ENCODE data around the gene STK32C.

The STK32C gene

DNA sequence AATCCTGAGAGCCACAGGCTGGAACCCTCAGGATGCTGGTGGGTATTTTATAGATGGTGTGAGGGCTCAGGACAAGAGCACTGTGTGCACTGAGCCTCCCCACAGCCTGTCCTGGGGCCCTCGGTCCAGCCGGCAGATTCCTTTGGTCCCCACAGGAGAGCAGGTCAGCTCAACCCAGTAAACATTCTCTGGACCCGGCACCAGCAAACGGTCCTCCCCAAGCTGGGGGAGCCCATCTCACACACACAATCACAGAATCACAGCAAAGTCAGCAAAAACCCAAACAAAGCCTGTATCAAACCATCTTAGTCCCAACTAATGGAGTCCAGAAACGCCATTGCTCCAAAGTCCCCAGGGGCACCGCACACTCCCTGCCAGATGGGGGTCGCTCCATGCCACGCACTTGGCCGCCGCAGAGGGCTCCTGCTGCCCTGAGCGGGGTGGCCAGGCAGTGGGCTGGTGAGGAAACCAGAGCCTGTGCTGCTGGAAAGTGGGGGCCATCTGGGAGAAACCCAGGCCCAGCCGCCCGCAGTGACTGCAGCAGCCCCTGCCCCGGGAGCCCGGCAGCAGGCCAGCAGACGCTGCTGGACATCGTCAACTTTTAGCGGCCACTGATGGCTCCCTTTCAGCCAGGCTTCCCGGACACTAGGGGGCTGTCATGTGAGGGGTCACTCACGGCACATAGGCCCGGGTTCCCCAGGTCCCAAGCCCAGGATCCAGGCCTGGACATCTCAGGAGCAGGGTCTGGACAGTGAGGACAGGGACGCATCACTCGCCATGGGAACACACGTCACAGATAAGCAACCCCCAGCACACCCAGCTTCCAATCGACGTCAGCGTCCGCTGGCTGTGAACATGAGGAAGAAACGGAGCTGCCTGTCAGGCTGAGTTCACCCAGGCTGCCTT lies 68.4 kb downstream of the STK32C start:
- in situ Hi-C loops (cut with MboI; ENCODE audit: low pct_unique_long_range_greater_than_20kb, low sequenced_read_pairs, unreplicated experiment), result no loop called here
- no peak for DNase-seq (ENCODE audit: low spot score)
- TF ChIP-seq, protein P1, sequence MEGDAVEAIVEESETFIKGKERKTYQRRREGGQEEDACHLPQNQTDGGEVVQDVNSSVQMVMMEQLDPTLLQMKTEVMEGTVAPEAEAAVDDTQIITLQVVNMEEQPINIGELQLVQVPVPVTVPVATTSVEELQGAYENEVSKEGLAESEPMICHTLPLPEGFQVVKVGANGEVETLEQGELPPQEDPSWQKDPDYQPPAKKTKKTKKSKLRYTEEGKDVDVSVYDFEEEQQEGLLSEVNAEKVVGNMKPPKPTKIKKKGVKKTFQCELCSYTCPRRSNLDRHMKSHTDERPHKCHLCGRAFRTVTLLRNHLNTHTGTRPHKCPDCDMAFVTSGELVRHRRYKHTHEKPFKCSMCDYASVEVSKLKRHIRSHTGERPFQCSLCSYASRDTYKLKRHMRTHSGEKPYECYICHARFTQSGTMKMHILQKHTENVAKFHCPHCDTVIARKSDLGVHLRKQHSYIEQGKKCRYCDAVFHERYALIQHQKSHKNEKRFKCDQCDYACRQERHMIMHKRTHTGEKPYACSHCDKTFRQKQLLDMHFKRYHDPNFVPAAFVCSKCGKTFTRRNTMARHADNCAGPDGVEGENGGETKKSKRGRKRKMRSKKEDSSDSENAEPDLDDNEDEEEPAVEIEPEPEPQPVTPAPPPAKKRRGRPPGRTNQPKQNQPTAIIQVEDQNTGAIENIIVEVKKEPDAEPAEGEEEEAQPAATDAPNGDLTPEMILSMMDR (IDR thresholded peaks at IDR 0.05; ENCODE audit: extremely low read depth, insufficient read depth, missing control alignments), result no peak

DNA sequence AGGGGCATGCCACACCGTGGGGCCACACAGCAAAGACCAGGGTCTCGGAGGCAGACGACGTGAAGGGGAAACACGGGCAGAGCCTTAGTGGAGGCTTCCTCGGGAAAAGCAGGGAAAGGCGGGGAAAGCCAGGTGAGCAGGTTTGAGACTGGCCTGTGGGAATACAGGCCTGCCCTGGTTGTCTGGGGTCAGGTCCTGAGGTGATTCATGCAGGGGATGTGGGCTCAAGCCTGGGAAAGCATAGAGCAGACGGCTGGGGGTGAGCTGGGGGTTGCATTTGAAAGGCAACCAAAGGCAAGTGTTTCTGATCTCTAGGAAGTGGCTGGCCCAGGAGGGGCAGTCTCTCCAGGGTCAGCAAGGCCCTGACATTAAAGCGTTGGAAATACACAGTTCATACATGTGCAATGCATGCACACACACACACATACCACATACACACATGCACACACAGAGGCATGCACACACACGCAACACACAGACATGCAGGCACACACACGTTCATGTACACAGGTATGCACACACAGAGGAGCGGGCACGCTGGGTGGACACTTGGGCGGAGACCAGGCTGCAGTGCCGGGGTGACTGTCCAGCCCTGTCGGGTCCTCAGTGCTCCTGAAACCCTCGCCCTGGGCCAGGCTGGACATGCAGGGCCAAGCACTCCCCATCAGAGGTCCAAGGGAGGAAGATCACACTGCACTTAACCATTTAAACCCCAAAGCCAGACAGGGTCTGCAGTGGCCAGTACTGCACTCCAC lies 69.2 kb downstream of the STK32C start:
- TF ChIP-seq, protein P1 (IDR thresholded peaks at IDR 0.05; ENCODE audit: extremely low read depth, insufficient read depth, missing control alignments), result no peak
- in situ Hi-C loops (cut with MboI; ENCODE audit: low pct_unique_long_range_greater_than_20kb, low sequenced_read_pairs, unreplicated experiment), result no loop called here
- no peak for DNase-seq (ENCODE audit: low spot score)

DNA sequence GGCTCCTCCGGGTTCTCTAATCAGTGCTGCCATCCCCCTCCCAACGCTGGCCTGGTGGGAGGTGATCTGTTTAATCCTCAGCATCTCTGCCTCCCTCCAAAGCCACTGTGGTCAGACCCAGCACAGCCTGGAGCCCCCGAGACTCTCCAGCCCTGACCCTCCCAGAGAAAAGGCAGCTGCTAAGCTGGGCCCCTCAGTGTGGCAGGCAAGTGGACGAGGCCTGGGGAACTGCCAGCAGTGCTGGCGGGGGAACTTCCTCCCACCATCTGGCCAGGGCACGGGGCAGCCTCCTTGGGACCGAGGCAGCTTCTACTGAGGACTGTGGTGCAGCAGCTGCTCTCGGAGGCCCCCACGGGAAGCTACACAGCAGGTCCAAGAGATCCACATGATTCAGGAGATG lies 69.9 kb downstream of the STK32C start:
- no peak for DNase-seq (ENCODE audit: low spot score)
- in situ Hi-C loops (cut with MboI; ENCODE audit: low pct_unique_long_range_greater_than_20kb, low sequenced_read_pairs, unreplicated experiment), result no loop called here
- TF ChIP-seq, protein P1 (IDR thresholded peaks at IDR 0.05; ENCODE audit: extremely low read depth, insufficient read depth, missing control alignments), result no peak

DNA sequence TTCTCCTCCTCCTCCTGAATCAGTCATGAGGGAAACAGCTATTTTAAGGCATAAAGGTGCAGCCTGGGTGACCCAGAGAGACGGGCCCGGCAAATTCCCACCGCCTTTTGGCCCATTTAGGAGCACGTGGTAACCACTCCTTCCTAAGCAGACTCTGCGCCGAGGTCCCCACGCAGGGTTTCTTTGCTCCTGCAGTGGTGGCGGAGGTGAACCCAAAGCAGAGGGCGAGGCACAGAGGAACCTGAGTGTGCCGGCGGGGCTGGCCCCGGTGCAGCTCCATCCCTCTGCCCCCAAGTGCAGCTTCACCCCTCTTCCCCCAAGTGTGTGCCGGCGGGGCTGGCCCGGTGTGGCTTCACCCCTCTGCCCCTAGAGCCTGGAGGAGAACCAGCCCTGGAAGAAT lies 70.4 kb downstream of the STK32C start:
- TF ChIP-seq, protein P1 (IDR thresholded peaks at IDR 0.05; ENCODE audit: extremely low read depth, insufficient read depth, missing control alignments), result no peak
- in situ Hi-C loops (cut with MboI; ENCODE audit: low pct_unique_long_range_greater_than_20kb, low sequenced_read_pairs, unreplicated experiment), result no loop called here
- no peak for DNase-seq (ENCODE audit: low spot score)

DNA sequence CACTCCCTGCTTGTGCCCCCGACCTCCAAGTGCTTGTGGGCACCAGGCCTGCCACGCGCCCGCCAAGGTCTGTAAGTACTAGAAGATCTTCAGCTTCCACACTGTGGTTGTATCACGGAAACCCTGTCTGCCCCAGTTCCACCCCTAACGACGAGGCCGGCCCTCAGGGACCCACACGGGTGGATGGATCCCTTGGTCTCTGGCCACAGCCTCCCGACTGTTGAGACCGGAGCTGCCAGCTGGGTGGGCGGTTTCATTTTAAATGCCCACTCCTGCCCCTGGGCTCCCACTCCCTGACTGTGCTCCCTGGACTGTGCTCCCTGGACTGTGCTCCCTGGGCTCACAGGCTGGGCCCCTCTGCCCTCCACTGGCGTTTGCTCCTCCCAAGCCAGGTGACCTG lies 70.9 kb downstream of the STK32C start:
- TF ChIP-seq, protein P1 (IDR thresholded peaks at IDR 0.05; ENCODE audit: extremely low read depth, insufficient read depth, missing control alignments), result no peak
- in situ Hi-C loops (cut with MboI; ENCODE audit: low pct_unique_long_range_greater_than_20kb, low sequenced_read_pairs, unreplicated experiment), result no loop called here

DNA sequence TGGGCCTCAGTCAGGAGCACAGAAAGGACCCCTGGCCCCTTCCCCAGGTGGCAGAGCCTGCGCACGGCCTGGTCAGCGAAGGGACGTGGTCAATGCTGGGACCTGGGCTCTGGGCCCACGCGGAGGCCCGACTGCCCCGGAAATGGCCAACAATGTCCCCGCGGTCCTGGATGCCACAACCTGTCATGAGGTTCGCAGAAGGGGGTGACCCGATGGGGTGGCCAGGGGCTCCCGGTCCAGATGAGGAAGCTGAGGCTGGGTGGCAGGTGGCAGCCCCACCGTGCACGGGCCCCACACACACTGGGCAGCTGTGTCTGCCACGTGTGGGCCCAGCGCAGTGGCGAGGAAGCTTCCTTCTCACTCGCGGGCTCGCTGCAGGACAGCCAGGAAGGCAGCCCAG lies 71.6 kb downstream of the STK32C start:
- DNase-seq (ENCODE audit: low spot score), result no peak
- in situ Hi-C loops (cut with MboI; ENCODE audit: low pct_unique_long_range_greater_than_20kb, low sequenced_read_pairs, unreplicated experiment), result no loop called here
- TF ChIP-seq, protein P1 (IDR thresholded peaks at IDR 0.05; ENCODE audit: extremely low read depth, insufficient read depth, missing control alignments), result no peak

More for the DNA sequence above, 70.9 kb downstream of the STK32C start:
- DNase-seq (ENCODE audit: low spot score), result no peak

Data from GM13977 (cell line).